Measurements from ENCODE around the gene ZNF678. TPM values are rescaled to one million over a fixed set of nuclear protein-coding genes. Genes with fewer than 3 reads are reported as not detected.

ZNF678 gene
- total and polyA plus RNA-seq, 9 of the 15 experiments (the other 6 are each of a cell fraction or from before 2014, with no cell fraction given), result 3.0 to 16.8 (median 8.0) TPM

DNA sequence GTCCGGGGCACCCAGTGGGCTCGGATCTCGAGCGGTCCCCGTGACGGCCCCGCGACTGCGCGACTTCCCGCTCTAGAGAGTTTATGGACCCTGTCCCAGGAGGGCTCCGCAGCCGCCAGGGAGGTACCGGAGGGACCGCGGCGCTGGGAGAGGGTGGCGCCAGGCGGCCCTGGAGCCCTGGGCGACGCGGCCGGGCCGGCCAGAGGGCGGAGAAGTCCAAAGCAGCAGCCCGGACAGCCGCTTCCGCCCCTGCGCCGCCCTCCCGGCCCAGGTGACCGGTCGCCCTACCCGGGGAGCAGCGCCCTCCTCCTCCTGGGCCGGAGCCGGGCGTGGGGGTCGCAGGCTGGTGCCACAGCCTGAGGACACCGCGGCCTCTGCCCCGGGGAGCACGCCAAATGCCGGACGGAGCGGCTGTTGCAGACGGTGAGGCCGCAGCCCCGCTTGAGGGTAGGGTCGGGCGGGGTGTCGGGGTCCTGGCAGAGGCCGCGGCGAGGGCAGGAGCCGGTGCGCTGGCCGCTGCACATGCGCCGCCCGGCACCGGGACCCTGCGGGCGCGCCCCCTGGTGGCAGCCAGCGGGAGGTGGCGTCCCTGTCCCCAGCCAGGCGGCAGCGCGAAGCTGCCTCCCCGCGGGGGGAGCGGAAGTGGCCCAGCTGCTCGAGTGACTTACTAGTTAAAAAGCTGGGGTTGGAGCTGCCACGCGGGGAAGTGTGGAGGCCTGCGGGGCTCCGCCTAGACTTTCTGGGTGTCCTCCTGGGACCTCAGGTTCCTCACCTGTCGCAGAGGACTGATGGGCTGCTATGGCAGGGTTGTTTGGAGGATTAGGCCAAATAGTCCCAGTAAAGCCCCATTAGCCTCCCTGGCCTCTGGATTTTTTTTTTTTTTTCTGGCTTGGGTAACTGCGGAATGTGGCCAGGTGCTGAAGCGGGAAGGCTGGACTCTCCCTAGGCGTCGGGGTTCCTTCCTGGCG is 20.9 kb upstream of the ZNF678 start (continued):
- TF ChIP-seq ZNF324 (CRISPR knock-in tag; IDR thresholded peaks at IDR 0.05) (no peak), ZBTB17 (CRISPR knock-in tag; IDR thresholded peaks at IDR 0.05) (no peak), NRF1 (conservative IDR thresholded peaks at IDR 0.05 in 1 of 2, IDR thresholded peaks at IDR 0.05 in 1 of 2) (peak in 1 of 2 experiments; percentile 33; a peak in 2 of 4 replicates), RB1 (IDR thresholded peaks at IDR 0.05; ENCODE audit: low read depth) (0 out of 2 replicates have a peak, but pooled peaks have one; percentile 20), ILF3 (IDR thresholded peaks at IDR 0.05; ENCODE audit: borderline replicate concordance) (no peak), SRSF7 (optimal IDR thresholded peaks at IDR 0.05; ENCODE audit: low read depth, low read length) (no peak), RAD21 (CRISPR knock-in tag; conservative IDR thresholded peaks at IDR 0.05 in 1 of 2, IDR thresholded peaks at IDR 0.05 in 1 of 2) (peak in 1 of 2 experiments; percentile 42; a peak in 2 of 4 replicates), POLR2AphosphoS5 (IDR thresholded peaks at IDR 0.05; ENCODE audit: control insufficient read depth, insufficient read depth, low read depth, low read length) (no peak), RNF2 (IDR thresholded peaks at IDR 0.05) (no peak), DACH1 (IDR thresholded peaks at IDR 0.05; ENCODE audit: partially characterized antibody) (no peak), ZNF764 (CRISPR knock-in tag; IDR thresholded peaks at IDR 0.05; ENCODE audit: low read depth) (no peak), SMARCA5 (IDR thresholded peaks at IDR 0.05) (no peak), SMAD2 (IDR thresholded peaks at IDR 0.05; ENCODE audit: low read depth, low read length) (no peak), ZNF3 (CRISPR knock-in tag; IDR thresholded peaks at IDR 0.05) (no peak), CTCF (IDR thresholded peaks at IDR 0.05 in 2 of 3, conservative IDR thresholded peaks at IDR 0.05 in 1 of 3; ENCODE audit: insufficient read depth in 2 of 3, low read depth in 1 of 3, low read length in 3 of 3) (peak; percentile 27 to 71 (median 43); a peak in 4 of 6 replicates)
- TF ChIP-seq, protein P1, sequence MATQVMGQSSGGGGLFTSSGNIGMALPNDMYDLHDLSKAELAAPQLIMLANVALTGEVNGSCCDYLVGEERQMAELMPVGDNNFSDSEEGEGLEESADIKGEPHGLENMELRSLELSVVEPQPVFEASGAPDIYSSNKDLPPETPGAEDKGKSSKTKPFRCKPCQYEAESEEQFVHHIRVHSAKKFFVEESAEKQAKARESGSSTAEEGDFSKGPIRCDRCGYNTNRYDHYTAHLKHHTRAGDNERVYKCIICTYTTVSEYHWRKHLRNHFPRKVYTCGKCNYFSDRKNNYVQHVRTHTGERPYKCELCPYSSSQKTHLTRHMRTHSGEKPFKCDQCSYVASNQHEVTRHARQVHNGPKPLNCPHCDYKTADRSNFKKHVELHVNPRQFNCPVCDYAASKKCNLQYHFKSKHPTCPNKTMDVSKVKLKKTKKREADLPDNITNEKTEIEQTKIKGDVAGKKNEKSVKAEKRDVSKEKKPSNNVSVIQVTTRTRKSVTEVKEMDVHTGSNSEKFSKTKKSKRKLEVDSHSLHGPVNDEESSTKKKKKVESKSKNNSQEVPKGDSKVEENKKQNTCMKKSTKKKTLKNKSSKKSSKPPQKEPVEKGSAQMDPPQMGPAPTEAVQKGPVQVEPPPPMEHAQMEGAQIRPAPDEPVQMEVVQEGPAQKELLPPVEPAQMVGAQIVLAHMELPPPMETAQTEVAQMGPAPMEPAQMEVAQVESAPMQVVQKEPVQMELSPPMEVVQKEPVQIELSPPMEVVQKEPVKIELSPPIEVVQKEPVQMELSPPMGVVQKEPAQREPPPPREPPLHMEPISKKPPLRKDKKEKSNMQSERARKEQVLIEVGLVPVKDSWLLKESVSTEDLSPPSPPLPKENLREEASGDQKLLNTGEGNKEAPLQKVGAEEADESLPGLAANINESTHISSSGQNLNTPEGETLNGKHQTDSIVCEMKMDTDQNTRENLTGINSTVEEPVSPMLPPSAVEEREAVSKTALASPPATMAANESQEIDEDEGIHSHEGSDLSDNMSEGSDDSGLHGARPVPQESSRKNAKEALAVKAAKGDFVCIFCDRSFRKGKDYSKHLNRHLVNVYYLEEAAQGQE (IDR thresholded peaks at IDR 0.05; ENCODE audit: borderline replicate concordance), result peak; percentile 37; the same call in 1 of the 2 replicates
- TF ChIP-seq, protein P1 (CRISPR knock-in tag; IDR thresholded peaks at IDR 0.05; ENCODE audit: low read depth), result no peak

All from K562 (cell line).